ENCODE measurements around the gene NTF3. TPM values are rescaled to one million over a fixed set of nuclear protein-coding genes. Genes with fewer than 3 reads are reported as not detected.

The NTF3 gene
- total and polyA plus RNA-seq, 9 of the 15 experiments (the other 6 are each of a cell fraction or from before 2014, with no cell fraction given), result not detected

GRCh38 chr12:5480938-5481303, 49.0 kb downstream of the NTF3 start:
- H3K79me2 ChIP-seq (ENCODE audit: control insufficient read depth, insufficient read depth, low read length), result no peaks in the 10 kb centered on the region
- no peak overlapping the region for H3K4me3 ChIP-seq
- ChIA-PET POLR2A (no interaction called here), CTCF (ENCODE audit: low intra/inter-chr PET ratio) (no interaction called here)
- DNase-seq (ENCODE audit: extremely low read depth in 1 of 4, low spot score in 3 of 4) (no peak), ATAC-seq (no peak), FAIRE-seq (no peak)
- in situ Hi-C loops (cut with MboI), result no loop called here
- no peaks in the 10 kb centered on the region for H3K9me3 ChIP-seq (replicated peaks; ENCODE audit: control insufficient read depth, insufficient read depth, low read depth, low read length)
- H3K27me3 ChIP-seq (ENCODE audit: control insufficient read depth in 2 of 2, insufficient read depth in 2 of 2, low read length in 2 of 2), result no peaks in the 10 kb centered on the region; a peak in 3 of 5 replicates
- H3K9me1 ChIP-seq (ENCODE audit: control insufficient read depth, insufficient read depth, low read length), result no peaks in the 10 kb centered on the region
- no peak overlapping the region for H3K9ac ChIP-seq (ENCODE audit: insufficient read depth in 1 of 2, low read depth in 2 of 2, low read length in 2 of 2)
- H3K4me2 ChIP-seq (ENCODE audit: insufficient read depth, low read length), result no peak overlapping the region
- intact Hi-C loops (cut with micrococcal nuclease), result no loop called here
- H3K4me1 ChIP-seq (replicated peaks in 1 of 2; ENCODE audit: control insufficient read depth in 2 of 2, insufficient read depth in 2 of 2, low read length in 2 of 2), result no peaks in the 10 kb centered on the region
- no TSS peak for BruUV-seq (replicated peaks)
- TF ChIP-seq NCOR1 (IDR thresholded peaks at IDR 0.05) (no peak), TCF7L2 (IDR thresholded peaks at IDR 0.05; ENCODE audit: low read depth, low read length) (no peak), SMAD2 (IDR thresholded peaks at IDR 0.05; ENCODE audit: low read depth, low read length) (no peak), TAF1 (IDR thresholded peaks at IDR 0.05; ENCODE audit: control insufficient read depth, extremely low read depth, insufficient read depth, low read length, severe bottlenecking) (no peak), HDAC3 (IDR thresholded peaks at IDR 0.05; ENCODE audit: borderline replicate concordance, partially characterized antibody) (no peak), TAF9B (IDR thresholded peaks at IDR 0.05; ENCODE audit: partially characterized antibody) (no peak), E2F1 (CRISPR knock-in tag; IDR thresholded peaks at IDR 0.05) (no peak), ZSCAN32 (CRISPR knock-in tag; IDR thresholded peaks at IDR 0.05) (no peak), ZBTB5 (IDR thresholded peaks at IDR 0.05) (no peak), KAT7 (CRISPR knock-in tag; IDR thresholded peaks at IDR 0.05; ENCODE audit: borderline replicate concordance) (no peak), KDM5B (IDR thresholded peaks at IDR 0.05; ENCODE audit: insufficient replicate concordance, low read depth, low read length) (no peak), ZNF384 (IDR thresholded peaks at IDR 0.05; ENCODE audit: low read depth, low read length) (no peak), UBTF (IDR thresholded peaks at IDR 0.05; ENCODE audit: borderline replicate concordance in 1 of 2, low read depth in 2 of 2, low read length in 2 of 2) (no peak), ZNF551 (CRISPR knock-in tag; IDR thresholded peaks at IDR 0.05) (no peak), ZNF717 (CRISPR knock-in tag; IDR thresholded peaks at IDR 0.05) (no peak), TGIF2 (CRISPR knock-in tag; IDR thresholded peaks at IDR 0.05) (no peak)
- H4K20me1 ChIP-seq (replicated peaks; ENCODE audit: control insufficient read depth, insufficient read depth, low read length), result no peaks in the 10 kb centered on the region
- no CpG with 5 or more reads among the region's 10 CpGs for WGBS (ENCODE audit: insufficient coverage, low coverage, missing lambda C conversion rate)
- H2AFZ ChIP-seq (ENCODE audit: low read depth, low read length), result no peak overlapping the region
- no peak overlapping the region for H3K27ac ChIP-seq (ENCODE audit: extremely low read depth, low read depth, low read length)
- no peaks in the 10 kb centered on the region for H3K36me3 ChIP-seq (ENCODE audit: control insufficient read depth, insufficient read depth, low read length)

All from K562 (cell line).